ENCODE results near the gene PCDHGC5. TPM values are rescaled to one million over a fixed set of nuclear protein-coding genes. Genes with fewer than 3 reads are reported as not detected.

Gene PCDHGC5
- total and polyA plus RNA-seq, 12 donors, result 0.38 to 10.2 (median 3.3) TPM

GRCh38 chr5:141533897-141534296 lies 45.0 kb downstream of the PCDHGC5 start:
- no peak for TF ChIP-seq CTCF (IDR thresholded peaks at IDR 0.05)
- Histone ChIP-seq H3K9me3 (no peaks in the 10 kb centered on the region), H3K27ac (no peak overlapping the region), H3K4me1 (peaks cover 4 to 27% (median 18%) of the 10 kb centered on the region in 9 donors), H3K36me3 (peaks cover 0 to 78% (median 0%) of the 10 kb centered on the region in 9 donors), H3K4me3 (no peak overlapping the region), H3K27me3 (no peaks in the 10 kb centered on the region)
- WGBS, 2 donors, result 100% methylated on average over 1 of the region's 1 CpG
- ATAC-seq (no peak), DNase-seq (no peak)
- intact Hi-C loops (cut with DNase I), result no loop called here

- intact Hi-C loops (cut with DNase I), result no loop called here
- peaks cover 0 to 77% (median 0%) of the 10 kb centered on the region in 9 donors for H3K36me3 ChIP-seq
- WGBS, 2 donors, result 95 to 96% methylated on average over 4 of the region's 4 CpGs
These were observed 45.8 kb downstream of the PCDHGC5 start for GRCh38 chr5:141534492-141535213.

More at GRCh38 chr5:141534492-141535213, 45.8 kb downstream of the PCDHGC5 start:
- DNase-seq, result no peak
- no peak for TF ChIP-seq CTCF (IDR thresholded peaks at IDR 0.05)
- no peak overlapping the region for H3K27ac ChIP-seq
- peaks cover 0 to 19% (median 10%) of the 10 kb centered on the region in 9 donors for H3K4me1 ChIP-seq
- no peak overlapping the region for H3K4me3 ChIP-seq
- H3K27me3 ChIP-seq, result no peaks in the 10 kb centered on the region
- no peaks in the 10 kb centered on the region for H3K9me3 ChIP-seq
- no peak for ATAC-seq

Other genes starting within 250 kb of the PCDHGC5 start
- 10 to 100 TPM in 2 of 10 donors, 1 to 10 TPM in 8; 3.3 to 10.5 (median 5.2) TPM for gene PCDHB15, start 243.7 kb upstream of the PCDHGC5 start, total RNA-seq
- 1 to 10 TPM; 2.3 to 3.4 TPM for gene PCDHB15, start 243.7 kb upstream of the PCDHGC5 start, polyA plus RNA-seq
- gene SLC25A2, start 185.0 kb upstream of the PCDHGC5 start, total RNA-seq, result under 1 TPM in 2 of 10 donors, not detected in 8; 0.28 TPM
- under 1 TPM in 1 of 2 donors, not detected in 1; 0.22 TPM for gene SLC25A2, start 185.0 kb upstream of the PCDHGC5 start, polyA plus RNA-seq
- 100 to 1,000 TPM in 8 of 10 donors, 10 to 100 TPM in 2; 93.4 to 111 (median 107) TPM for gene TAF7, start 168.3 kb upstream of the PCDHGC5 start, total RNA-seq
- gene TAF7, start 168.3 kb upstream of the PCDHGC5 start, polyA plus RNA-seq, result 10 to 100 TPM; 33.1 to 89.9 TPM
- 1 to 10 TPM; 2.1 to 5.0 (median 2.8) TPM for gene PCDHGA1, start 158.6 kb upstream of the PCDHGC5 start, total RNA-seq
- 1 to 10 TPM in 1 of 2 donors, under 1 TPM in 1; 0.57 to 1.5 TPM for gene PCDHGA1, start 158.6 kb upstream of the PCDHGC5 start, polyA plus RNA-seq
- 10 to 100 TPM in 6 of 10 donors, 1 to 10 TPM in 4; 7.0 to 15.3 (median 12.2) TPM for gene PCDHGA2, start 150.3 kb upstream of the PCDHGC5 start, total RNA-seq
- gene PCDHGA2, start 150.3 kb upstream of the PCDHGC5 start, polyA plus RNA-seq, result 1 to 10 TPM; 1.6 to 2.0 TPM
- 10 to 100 TPM; 10.0 to 21.0 (median 15.2) TPM for gene PCDHGA3, start 145.3 kb upstream of the PCDHGC5 start, total RNA-seq
- 1 to 10 TPM; 1.3 to 7.5 TPM for gene PCDHGA3, start 145.3 kb upstream of the PCDHGC5 start, polyA plus RNA-seq
- 10 to 100 TPM in 3 of 10 donors, 1 to 10 TPM in 7; 5.2 to 13.2 (median 9.0) TPM for gene PCDHGB1, start 139.0 kb upstream of the PCDHGC5 start, total RNA-seq
- 1 to 10 TPM in 1 of 2 donors, under 1 TPM in 1; 0.19 to 7.2 TPM for gene PCDHGB1, start 139.0 kb upstream of the PCDHGC5 start, polyA plus RNA-seq
- gene PCDHGA4, start 134.1 kb upstream of the PCDHGC5 start, total RNA-seq, result 10 to 100 TPM in 8 of 10 donors, 1 to 10 TPM in 2; 7.4 to 16.0 (median 10.5) TPM
- 1 to 10 TPM in 1 of 2 donors, under 1 TPM in 1; 0.70 to 4.8 TPM for gene PCDHGA4, start 134.1 kb upstream of the PCDHGC5 start, polyA plus RNA-seq
- gene PCDHGB2, start 129.1 kb upstream of the PCDHGC5 start, total RNA-seq, result 10 to 100 TPM in 7 of 10 donors, 1 to 10 TPM in 3; 8.2 to 17.0 (median 11.5) TPM
- gene PCDHGB2, start 129.1 kb upstream of the PCDHGC5 start, polyA plus RNA-seq, result 1 to 10 TPM in 1 of 2 donors, under 1 TPM in 1; 0.64 to 5.2 TPM
- gene PCDHGA5, start 124.9 kb upstream of the PCDHGC5 start, total RNA-seq, result 1 to 10 TPM; 5.5 to 9.7 (median 7.1) TPM
- 1 to 10 TPM in 1 of 2 donors, under 1 TPM in 1; 0.59 to 5.3 TPM for gene PCDHGA5, start 124.9 kb upstream of the PCDHGC5 start, polyA plus RNA-seq
- gene PCDHGB3, start 118.8 kb upstream of the PCDHGC5 start, total RNA-seq, result 10 to 100 TPM in 3 of 10 donors, 1 to 10 TPM in 7; 7.0 to 14.0 (median 9.3) TPM
- gene PCDHGB3, start 118.8 kb upstream of the PCDHGC5 start, polyA plus RNA-seq, result 1 to 10 TPM in 1 of 2 donors, under 1 TPM in 1; 0.39 to 5.1 TPM
- 10 to 100 TPM in 1 of 10 donors, 1 to 10 TPM in 9; 5.4 to 10.6 (median 8.1) TPM for gene PCDHGA6, start 115.2 kb upstream of the PCDHGC5 start, total RNA-seq
- 1 to 10 TPM; 1.2 to 9.4 TPM for gene PCDHGA6, start 115.2 kb upstream of the PCDHGC5 start, polyA plus RNA-seq
- 10 to 100 TPM in 1 of 10 donors, 1 to 10 TPM in 9; 5.9 to 11.5 (median 8.1) TPM for gene PCDHGA7, start 106.3 kb upstream of the PCDHGC5 start, total RNA-seq
- gene PCDHGA7, start 106.3 kb upstream of the PCDHGC5 start, polyA plus RNA-seq, result 1 to 10 TPM in 1 of 2 donors, under 1 TPM in 1; 0.54 to 6.4 TPM
- 10 to 100 TPM in 1 of 10 donors, 1 to 10 TPM in 9; 5.1 to 10.9 (median 7.3) TPM for gene PCDHGB4, start 101.4 kb upstream of the PCDHGC5 start, total RNA-seq
- 1 to 10 TPM in 1 of 2 donors, under 1 TPM in 1; 0.96 to 3.3 TPM for gene PCDHGB4, start 101.4 kb upstream of the PCDHGC5 start, polyA plus RNA-seq
- 10 to 100 TPM in 1 of 10 donors, 1 to 10 TPM in 9; 7.2 to 11.2 (median 8.7) TPM for gene PCDHGA8, start 96.4 kb upstream of the PCDHGC5 start, total RNA-seq
- 1 to 10 TPM in 1 of 2 donors, under 1 TPM in 1; 0.28 to 3.7 TPM for gene PCDHGA8, start 96.4 kb upstream of the PCDHGC5 start, polyA plus RNA-seq
- 10 to 100 TPM in 2 of 10 donors, 1 to 10 TPM in 8; 6.6 to 12.1 (median 8.2) TPM for gene PCDHGB5, start 91.1 kb upstream of the PCDHGC5 start, total RNA-seq
- gene PCDHGB5, start 91.1 kb upstream of the PCDHGC5 start, polyA plus RNA-seq, result 1 to 10 TPM; 1.6 to 3.8 TPM
- 1 to 10 TPM; 4.0 to 8.3 (median 6.0) TPM for gene PCDHGA9, start 86.3 kb upstream of the PCDHGC5 start, total RNA-seq
- 1 to 10 TPM in 1 of 2 donors, under 1 TPM in 1; 0.55 to 7.1 TPM for gene PCDHGA9, start 86.3 kb upstream of the PCDHGC5 start, polyA plus RNA-seq
- gene PCDHGB6, start 81.1 kb upstream of the PCDHGC5 start, total RNA-seq, result 10 to 100 TPM in 1 of 10 donors, 1 to 10 TPM in 9; 4.6 to 10.2 (median 6.6) TPM
- gene PCDHGB6, start 81.1 kb upstream of the PCDHGC5 start, polyA plus RNA-seq, result 1 to 10 TPM; 1.1 to 5.8 TPM
- 1 to 10 TPM; 4.3 to 7.8 (median 6.7) TPM for gene PCDHGA10, start 76.1 kb upstream of the PCDHGC5 start, total RNA-seq
- 1 to 10 TPM in 1 of 2 donors, under 1 TPM in 1; 0.52 to 3.4 TPM for gene PCDHGA10, start 76.1 kb upstream of the PCDHGC5 start, polyA plus RNA-seq
- 10 to 100 TPM in 8 of 10 donors, 1 to 10 TPM in 2; 5.9 to 12.6 (median 10.5) TPM for gene PCDHGB7, start 71.4 kb upstream of the PCDHGC5 start, total RNA-seq
- gene PCDHGB7, start 71.4 kb upstream of the PCDHGC5 start, polyA plus RNA-seq, result 1 to 10 TPM; 1.9 to 5.6 TPM
- gene PCDHGA11, start 68.0 kb upstream of the PCDHGC5 start, total RNA-seq, result 1 to 10 TPM; 3.3 to 8.5 (median 5.4) TPM
- 1 to 10 TPM in 1 of 2 donors, under 1 TPM in 1; 0.74 to 7.2 TPM for gene PCDHGA11, start 68.0 kb upstream of the PCDHGC5 start, polyA plus RNA-seq
- 1 to 10 TPM; 5.4 to 9.2 (median 6.1) TPM for gene PCDHGA12, start 58.6 kb upstream of the PCDHGC5 start, total RNA-seq
- gene PCDHGA12, start 58.6 kb upstream of the PCDHGC5 start, polyA plus RNA-seq, result 1 to 10 TPM; 1.6 to 5.3 TPM
- 10 to 100 TPM; 12.8 to 19.5 (median 15.9) TPM for gene PCDHGC3, start 13.1 kb upstream of the PCDHGC5 start, total RNA-seq
- gene PCDHGC3, start 13.1 kb upstream of the PCDHGC5 start, polyA plus RNA-seq, result 10 to 100 TPM; 43.4 to 48.6 TPM
- gene PCDHGC4, start 4.1 kb upstream of the PCDHGC5 start, total RNA-seq, result 1 to 10 TPM; 1.7 to 4.3 (median 3.1) TPM
- gene PCDHGC4, start 4.1 kb upstream of the PCDHGC5 start, polyA plus RNA-seq, result 1 to 10 TPM in 1 of 2 donors, under 1 TPM in 1; 0.12 to 5.0 TPM
- 10 to 100 TPM; 27.3 to 93.2 (median 46.9) TPM for gene DIAPH1, start 129.9 kb downstream of the PCDHGC5 start, total RNA-seq
- 10 to 100 TPM; 28.4 to 48.6 TPM for gene DIAPH1, start 129.9 kb downstream of the PCDHGC5 start, polyA plus RNA-seq
- 10 to 100 TPM; 30.9 to 43.0 (median 32.7) TPM for gene HDAC3, start 147.8 kb downstream of the PCDHGC5 start, total RNA-seq
- gene HDAC3, start 147.8 kb downstream of the PCDHGC5 start, polyA plus RNA-seq, result 10 to 100 TPM; 27.7 to 38.2 TPM
- 1 to 10 TPM in 2 of 10 donors, under 1 TPM in 8; 0.33 to 1.3 (median 0.51) TPM for gene RELL2, start 147.9 kb downstream of the PCDHGC5 start, total RNA-seq
- 1 to 10 TPM; 2.6 to 3.2 TPM for gene RELL2, start 147.9 kb downstream of the PCDHGC5 start, polyA plus RNA-seq
- 1 to 10 TPM; 1.2 to 6.5 (median 2.6) TPM for gene FCHSD1, start 162.3 kb downstream of the PCDHGC5 start, total RNA-seq
- gene FCHSD1, start 162.3 kb downstream of the PCDHGC5 start, polyA plus RNA-seq, result 1 to 10 TPM; 2.9 to 6.8 TPM
- 10 to 100 TPM; 10.8 to 21.9 (median 13.4) TPM for gene ARAP3, start 193.1 kb downstream of the PCDHGC5 start, total RNA-seq
- 10 to 100 TPM; 13.7 to 27.3 TPM for gene ARAP3, start 193.1 kb downstream of the PCDHGC5 start, polyA plus RNA-seq

All from heart right ventricle (tissue), 16 donors.